ENCODE results near the gene KANK4.
"Not testable (repeated sequence)": the region's sequence is repeated elsewhere in the genome, so short reads cannot be mapped to it uniquely, and the experiment has no call there.

Gene KANK4

GRCh38 chr1:62247391-62248168, 71.7 kb downstream of the KANK4 start:
- H3K36me3 ChIP-seq (replicated peaks in 1 of 2; ENCODE audit: control insufficient read depth in 2 of 2, insufficient read depth in 2 of 2, low read length in 2 of 2), result no peaks in the 10 kb centered on the region
- H3K27ac ChIP-seq (replicated peaks; ENCODE audit: low read length), result no peak overlapping the region
- no peak for DNase-seq (ENCODE audit: low spot score)
- no peak overlapping the region for H2AFZ ChIP-seq (ENCODE audit: low read length)
- H3K14ac ChIP-seq (ENCODE audit: low read length), result no peak overlapping the region
- no peak overlapping the region for H4K91ac ChIP-seq (ENCODE audit: low read depth, low read length, poor library complexity)
- no peak overlapping the region for H2BK15ac ChIP-seq (ENCODE audit: low read length)
- H3K4me1 ChIP-seq (ENCODE audit: control insufficient read depth in 2 of 2, insufficient read depth in 1 of 2, low read depth in 1 of 2, low read length in 2 of 2), result peaks cover 0 to 6% of the 10 kb centered on the region in 2 donors
- H3K79me1 ChIP-seq (ENCODE audit: low read depth, low read length), result no peaks in the 10 kb centered on the region
- no peak overlapping the region for H3K23ac ChIP-seq (ENCODE audit: low read depth, low read length, poor library complexity)
- H2BK120ac ChIP-seq (ENCODE audit: low read depth, low read length), result no peak overlapping the region
- no peaks in the 10 kb centered on the region for H3K27me3 ChIP-seq (ENCODE audit: control insufficient read depth in 3 of 3, insufficient read depth in 3 of 3, low read depth in 1 of 3, low read length in 3 of 3)
- peak overlapping the region; percentile 7 for H3K18ac ChIP-seq (ENCODE audit: low read length)
- WGBS, 2 donors (ENCODE audit: extremely low coverage in 2 of 2, insufficient read length in 2 of 2, insufficient replicate concordance in 1 of 2), result no CpG with 5 or more reads among the region's 14 CpGs
- peak overlapping the region; percentile 5 for H2BK12ac ChIP-seq (ENCODE audit: low read length)
- no peak overlapping the region for H4K8ac ChIP-seq (ENCODE audit: low read depth, low read length)
- H2AK5ac ChIP-seq (ENCODE audit: low read depth, low read length), result no peak overlapping the region
- H3K9ac ChIP-seq (ENCODE audit: low read depth, low read length, poor library complexity), result no peak overlapping the region
- H3K4ac ChIP-seq (ENCODE audit: low read length), result no peak overlapping the region
- H2BK5ac ChIP-seq (ENCODE audit: low read length), result no peak overlapping the region
- H3K4me3 ChIP-seq (ENCODE audit: low read length in 2 of 2), result no peak overlapping the region
- H3K9me3 ChIP-seq (replicated peaks in 1 of 2; ENCODE audit: control insufficient read depth in 2 of 2, insufficient read depth in 1 of 2, low read depth in 1 of 2, low read length in 2 of 2), result peaks cover 0 to 2% of the 10 kb centered on the region in 2 donors
- H3K4me2 ChIP-seq (ENCODE audit: insufficient read depth, low read length, poor library complexity, severe bottlenecking), result no peak overlapping the region

GRCh38 chr1:62245201-62245600, 74.0 kb downstream of the KANK4 start:
- no peak for DNase-seq (ENCODE audit: low spot score)
- H4K8ac ChIP-seq (ENCODE audit: low read depth, low read length), result no peak overlapping the region
- H4K91ac ChIP-seq (ENCODE audit: low read depth, low read length, poor library complexity), result no peak overlapping the region
- H3K79me1 ChIP-seq (ENCODE audit: low read depth, low read length), result no peaks in the 10 kb centered on the region
- no peak overlapping the region for H3K4me3 ChIP-seq (ENCODE audit: low read length in 2 of 2)
- H3K9ac ChIP-seq (ENCODE audit: low read depth, low read length, poor library complexity), result no peak overlapping the region
- peaks cover 0 to 2% of the 10 kb centered on the region in 2 donors for H3K9me3 ChIP-seq (replicated peaks in 1 of 2; ENCODE audit: control insufficient read depth in 2 of 2, insufficient read depth in 1 of 2, low read depth in 1 of 2, low read length in 2 of 2)
- H3K18ac ChIP-seq (ENCODE audit: low read length), result no peak overlapping the region
- peaks cover 0 to 4% of the 10 kb centered on the region in 2 donors for H3K4me1 ChIP-seq (ENCODE audit: control insufficient read depth in 2 of 2, insufficient read depth in 1 of 2, low read depth in 1 of 2, low read length in 2 of 2)
- H3K14ac ChIP-seq (ENCODE audit: low read length), result no peak overlapping the region
- no peak overlapping the region for H2AFZ ChIP-seq (ENCODE audit: low read length)
- no peak overlapping the region for H2BK120ac ChIP-seq (ENCODE audit: low read depth, low read length)
- H2BK12ac ChIP-seq (ENCODE audit: low read length), result no peak overlapping the region
- no peak overlapping the region for H2BK5ac ChIP-seq (ENCODE audit: low read length)
- H2AK5ac ChIP-seq (ENCODE audit: low read depth, low read length), result no peak overlapping the region
- H3K23ac ChIP-seq (ENCODE audit: low read depth, low read length, poor library complexity), result no peak overlapping the region
- H3K4ac ChIP-seq (ENCODE audit: low read length), result no peak overlapping the region
- no peaks in the 10 kb centered on the region for H3K36me3 ChIP-seq (replicated peaks in 1 of 2; ENCODE audit: control insufficient read depth in 2 of 2, insufficient read depth in 2 of 2, low read length in 2 of 2)
- no peak overlapping the region for H2BK15ac ChIP-seq (ENCODE audit: low read length)
- H3K27me3 ChIP-seq (ENCODE audit: control insufficient read depth in 3 of 3, insufficient read depth in 3 of 3, low read depth in 1 of 3, low read length in 3 of 3), result no peaks in the 10 kb centered on the region
- H3K4me2 ChIP-seq (ENCODE audit: insufficient read depth, low read length, poor library complexity, severe bottlenecking), result no peak overlapping the region
- H3K27ac ChIP-seq (replicated peaks; ENCODE audit: low read length), result no peak overlapping the region

DNA sequence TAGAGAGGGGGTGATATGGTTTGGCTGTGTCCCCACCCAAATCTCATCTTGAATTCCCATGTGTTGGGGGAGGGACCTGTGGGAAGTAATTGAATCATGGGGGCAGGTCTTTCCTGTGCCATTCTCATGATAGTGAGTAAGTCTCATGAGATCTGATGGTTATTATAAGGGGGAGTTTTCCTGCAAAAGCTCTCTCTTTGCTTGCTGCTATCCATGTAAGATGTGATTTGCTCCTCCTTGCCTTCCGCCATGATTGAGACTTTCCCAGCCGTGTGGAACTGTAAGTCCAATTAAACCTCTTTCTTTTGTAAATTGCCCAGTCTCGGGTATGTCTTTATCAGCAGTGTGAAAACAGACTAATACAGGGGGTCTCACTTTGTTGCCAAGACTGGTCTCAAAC, 74.9 kb downstream of the KANK4 start:
- no CpG with 5 or more reads among the region's 3 CpGs for WGBS, 2 donors (ENCODE audit: extremely low coverage in 2 of 2, insufficient read length in 2 of 2, insufficient replicate concordance in 1 of 2)
- H2AK5ac ChIP-seq (ENCODE audit: low read depth, low read length), result not testable (repeated sequence)

DNA sequence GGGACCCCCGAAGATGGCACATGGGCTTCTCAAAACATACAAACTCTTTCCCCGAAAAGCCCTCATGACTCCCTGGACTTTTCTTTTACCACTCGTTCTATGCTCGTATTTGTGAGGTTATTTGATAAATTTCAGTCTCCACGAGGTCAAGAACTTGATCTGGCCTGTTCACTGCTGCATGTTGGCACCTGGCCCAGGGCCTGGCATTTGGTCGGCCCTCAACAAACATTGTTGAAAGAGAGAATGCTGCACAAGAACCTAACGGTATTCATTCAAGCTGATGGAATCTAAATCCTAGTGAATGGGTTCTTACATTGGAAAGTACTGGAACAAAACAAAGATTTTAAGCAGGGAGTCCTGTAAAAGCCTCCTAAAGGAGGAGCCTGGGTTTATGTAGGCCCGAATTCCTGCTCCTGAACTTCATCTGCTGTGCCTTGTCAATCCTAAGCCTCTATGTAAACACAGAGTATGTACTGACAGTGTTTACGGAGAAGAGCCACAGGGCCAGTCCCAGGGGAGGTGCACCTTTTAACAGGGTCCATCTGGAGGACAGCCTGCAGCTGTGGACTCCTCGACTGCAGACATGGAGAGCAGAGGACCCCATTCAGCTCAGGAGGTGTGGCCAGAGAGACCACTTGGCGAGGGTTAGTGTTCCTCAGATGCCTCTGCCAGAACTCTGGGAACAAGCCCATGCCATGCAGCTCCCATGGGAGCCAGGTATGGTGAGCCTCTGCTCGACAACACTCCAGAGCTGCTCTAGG, 77.7 kb downstream of the KANK4 start:
- no peak overlapping the region for H4K8ac ChIP-seq (ENCODE audit: low read depth, low read length)
- H3K23ac ChIP-seq (ENCODE audit: low read depth, low read length, poor library complexity), result no peak overlapping the region
- H3K18ac ChIP-seq (ENCODE audit: low read length), result no peak overlapping the region
- H3K27me3 ChIP-seq (ENCODE audit: control insufficient read depth in 3 of 3, insufficient read depth in 3 of 3, low read depth in 1 of 3, low read length in 3 of 3), result no peaks in the 10 kb centered on the region
- H2BK5ac ChIP-seq (ENCODE audit: low read length), result no peak overlapping the region
- no CpG with 5 or more reads among the region's 12 CpGs for WGBS, 2 donors (ENCODE audit: extremely low coverage in 2 of 2, insufficient read length in 2 of 2, insufficient replicate concordance in 1 of 2)
- H2AK5ac ChIP-seq (ENCODE audit: low read depth, low read length), result peak overlapping the region; percentile 17
- H4K91ac ChIP-seq (ENCODE audit: low read depth, low read length, poor library complexity), result no peak overlapping the region
- DNase-seq (ENCODE audit: low spot score), result no peak
- H2BK15ac ChIP-seq (ENCODE audit: low read length), result no peak overlapping the region
- H3K4me3 ChIP-seq (ENCODE audit: low read length in 2 of 2), result no peak overlapping the region
- H3K4me2 ChIP-seq (ENCODE audit: insufficient read depth, low read length, poor library complexity, severe bottlenecking), result no peak overlapping the region
- H2BK12ac ChIP-seq (ENCODE audit: low read length), result no peak overlapping the region
- H3K14ac ChIP-seq (ENCODE audit: low read length), result no peak overlapping the region
- H3K4ac ChIP-seq (ENCODE audit: low read length), result no peak overlapping the region
- H3K27ac ChIP-seq (replicated peaks; ENCODE audit: low read length), result no peak overlapping the region
- no peaks in the 10 kb centered on the region for H3K36me3 ChIP-seq (replicated peaks in 1 of 2; ENCODE audit: control insufficient read depth in 2 of 2, insufficient read depth in 2 of 2, low read length in 2 of 2)
- H3K9me3 ChIP-seq (replicated peaks in 1 of 2; ENCODE audit: control insufficient read depth in 2 of 2, insufficient read depth in 1 of 2, low read depth in 1 of 2, low read length in 2 of 2), result peaks cover 0 to 2% of the 10 kb centered on the region in 2 donors
- no peaks in the 10 kb centered on the region for H3K79me1 ChIP-seq (ENCODE audit: low read depth, low read length)
- H2AFZ ChIP-seq (ENCODE audit: low read length), result no peak overlapping the region
- H3K4me1 ChIP-seq (ENCODE audit: control insufficient read depth in 2 of 2, insufficient read depth in 1 of 2, low read depth in 1 of 2, low read length in 2 of 2), result peaks cover 4 to 11% of the 10 kb centered on the region in 2 donors
- H3K9ac ChIP-seq (ENCODE audit: low read depth, low read length, poor library complexity), result no peak overlapping the region
- no peak overlapping the region for H2BK120ac ChIP-seq (ENCODE audit: low read depth, low read length)

More for the DNA sequence above, 74.9 kb downstream of the KANK4 start:
- H3K79me1 ChIP-seq (ENCODE audit: low read depth, low read length); H3K4me3 ChIP-seq (ENCODE audit: low read length in 2 of 2); H3K18ac ChIP-seq (ENCODE audit: low read length); H4K8ac ChIP-seq (ENCODE audit: low read depth, low read length); H2BK15ac ChIP-seq (ENCODE audit: low read length); H3K4me1 ChIP-seq (ENCODE audit: control insufficient read depth in 2 of 2, insufficient read depth in 1 of 2, low read depth in 1 of 2, low read length in 2 of 2); H3K14ac ChIP-seq (ENCODE audit: low read length); H4K91ac ChIP-seq (ENCODE audit: low read depth, low read length, poor library complexity); H3K9me3 ChIP-seq (replicated peaks in 1 of 2; ENCODE audit: control insufficient read depth in 2 of 2, insufficient read depth in 1 of 2, low read depth in 1 of 2, low read length in 2 of 2); H3K4me2 ChIP-seq (ENCODE audit: insufficient read depth, low read length, poor library complexity, severe bottlenecking); H3K36me3 ChIP-seq (replicated peaks in 1 of 2; ENCODE audit: control insufficient read depth in 2 of 2, insufficient read depth in 2 of 2, low read length in 2 of 2); H2BK12ac ChIP-seq (ENCODE audit: low read length); H3K27ac ChIP-seq (replicated peaks; ENCODE audit: low read length); H2BK5ac ChIP-seq (ENCODE audit: low read length); H3K27me3 ChIP-seq (ENCODE audit: control insufficient read depth in 3 of 3, insufficient read depth in 3 of 3, low read depth in 1 of 3, low read length in 3 of 3); H2AFZ ChIP-seq (ENCODE audit: low read length); H3K23ac ChIP-seq (ENCODE audit: low read depth, low read length, poor library complexity); H3K9ac ChIP-seq (ENCODE audit: low read depth, low read length, poor library complexity); H3K4ac ChIP-seq (ENCODE audit: low read length); DNase-seq (ENCODE audit: low spot score); H2BK120ac ChIP-seq (ENCODE audit: low read depth, low read length): not testable (repeated sequence)
